Measurements from ENCODE around the gene PNKP. TPM values are rescaled to one million over a fixed set of nuclear protein-coding genes. Genes with fewer than 3 reads are reported as not detected.

The PNKP gene
- total RNA-seq, 1 experiment from 2014 or later = 90.3 TPM

GRCh38 chr19:49877879-49878743 lies 10.7 kb upstream of the PNKP start:
- Mint-ChIP-seq H3K36me3 (ENCODE audit: insufficient read depth, unreplicated experiment) (peaks cover 54% of the 10 kb centered on the region), H3K4me1 (ENCODE audit: insufficient read depth, unreplicated experiment) (peaks cover 10% of the 10 kb centered on the region), H3K27me3 (ENCODE audit: insufficient read depth, unreplicated experiment) (no peaks in the 10 kb centered on the region), H3K27ac (ENCODE audit: low read depth, unreplicated experiment) (no peak overlapping the region), H3K4me3 (ENCODE audit: unreplicated experiment) (no peak overlapping the region), H3K9me3 (ENCODE audit: unreplicated experiment) (no peaks in the 10 kb centered on the region)
- DNase-seq (ENCODE audit: unreplicated experiment) = peak; percentile 98
- BruUV-seq (replicated peaks) = no TSS peak
- POLR2A ChIA-PET = interaction anchor here (1.0 to 4.0 kb wide), 15 partner anchors 12 to 382 kb away, joined by 4 to 78 read pairs (median 9); partner anchors contain the start of genes AP2A1, ATF5, BCL2L12 and FUZ
- CTCF ChIA-PET = no interaction called here
- no peak for TF ChIP-seq CTCF (IDR thresholded peaks at IDR 0.05; ENCODE audit: unreplicated experiment)
- intact Hi-C loops (cut with micrococcal nuclease) = loop anchor here (2.0 kb wide), 1 partner anchor 51 kb away; the partner anchor contains the start of genes ATF5 and NUP62

GRCh38 chr19:49877020-49877878 lies 9.9 kb upstream of the PNKP start, which contains the start of the genes AKT1S1 and TBC1D17:
Gene AKT1S1, minus strand, starts transcription at chr19:49877355. Its CDS starts 4,060 bp downstream, at chr19:49873295.
Gene TBC1D17, plus strand, starts transcription at chr19:49877702. Its CDS starts 22 bp downstream, at chr19:49877724.
- H3K36me3 Mint-ChIP-seq (ENCODE audit: insufficient read depth, unreplicated experiment) = peaks cover 53% of the 10 kb centered on the region
- H3K27me3 Mint-ChIP-seq (ENCODE audit: insufficient read depth, unreplicated experiment) = no peaks in the 10 kb centered on the region
- peaks cover 10% of the 10 kb centered on the region for H3K4me1 Mint-ChIP-seq (ENCODE audit: insufficient read depth, unreplicated experiment)
- no peak for TF ChIP-seq CTCF (IDR thresholded peaks at IDR 0.05; ENCODE audit: unreplicated experiment)
- CTCF ChIA-PET = no interaction called here
- POLR2A ChIA-PET = interaction anchor here (0.7 to 4.0 kb wide), 23 partner anchors 11 to 634 kb away, joined by 3 to 78 read pairs (median 8); partner anchors contain the start of genes AP2A1, ATF5, BCL2L12 and FUZ
- DNase-seq (ENCODE audit: unreplicated experiment) = peak; percentile 100
- intact Hi-C loops (cut with micrococcal nuclease) = loop anchor here (2.0 kb wide), 1 partner anchor 52 kb away; the partner anchor contains the start of genes ATF5 and NUP62
- no peak within 1 kb of the TSS for H3K4me3 Mint-ChIP-seq (ENCODE audit: unreplicated experiment)
- H3K9me3 Mint-ChIP-seq (ENCODE audit: unreplicated experiment) = no peaks in the 10 kb centered on the region
- TSS peak; percentile 55 for BruUV-seq (replicated peaks)
- no peak within 1 kb of the TSS for H3K27ac Mint-ChIP-seq (ENCODE audit: low read depth, unreplicated experiment)

- Mint-ChIP-seq H3K4me3 (ENCODE audit: unreplicated experiment) (no peak overlapping the region), H3K27me3 (ENCODE audit: insufficient read depth, unreplicated experiment) (no peaks in the 10 kb centered on the region), H3K4me1 (ENCODE audit: insufficient read depth, unreplicated experiment) (peaks cover 10% of the 10 kb centered on the region), H3K9me3 (ENCODE audit: unreplicated experiment) (no peaks in the 10 kb centered on the region), H3K36me3 (ENCODE audit: insufficient read depth, unreplicated experiment) (peaks cover 52% of the 10 kb centered on the region), H3K27ac (ENCODE audit: low read depth, unreplicated experiment) (no peak overlapping the region)
- no peak for TF ChIP-seq CTCF (IDR thresholded peaks at IDR 0.05; ENCODE audit: unreplicated experiment)
- POLR2A ChIA-PET = interaction anchor here (0.7 to 4.0 kb wide), 22 partner anchors 10 to 634 kb away, joined by 3 to 78 read pairs (median 8); partner anchors contain the start of genes AP2A1, ATF5, BCL2L12 and FUZ
- peak; percentile 99 for DNase-seq (ENCODE audit: unreplicated experiment)
- intact Hi-C loops (cut with micrococcal nuclease) = loop anchor here (2.0 kb wide), 1 partner anchor 52 kb away; the partner anchor contains the start of genes ATF5 and NUP62
- BruUV-seq (replicated peaks) = no TSS peak
- CTCF ChIA-PET = no interaction called here
These were observed 9.1 kb upstream of the PNKP start for GRCh38 chr19:49876422-49877019.
